PC-3 (cell line): ENCODE results near the gene LRRC57. TPM values are rescaled to one million over a fixed set of nuclear protein-coding genes. Genes with fewer than 3 reads are reported as not detected.
A peak's percentile ranks its signal among the peaks of the same experiment; 100 is the strongest.
"Not testable (repeated sequence)": the region's sequence is repeated elsewhere in the genome, so short reads cannot be mapped to it uniquely, and the experiment has no call there.

Source experiments
- ATAC-seq: fragments of 200-7000 bp; cut with Tn5 transposase; 2 replicates; pipeline ENCODE4 v1.9.1; 2020; ENCODE audit warnings: mild to moderate bottlenecking, moderate library complexity
- BruUV-seq: library from RNA; stranded (reverse); fragments of 400-500 nt; replicated peaks from 2 replicates; lab custom pipeline; 2021; lab: Mats Ljungman, UMichigan
- CTCF ChIA-PET: fragments of 300-600 bp; sonication (Branson Sonifier 250); formaldehyde crosslinking; loops from one replicate; lab custom pipeline; 2022; ENCODE audit warnings: antibody characterized with exemption; lab: Charles Lee
- POLR2A ChIA-PET: fragments of 300-600 bp; sonication (Branson Sonifier 250); formaldehyde crosslinking; loops from one replicate; lab custom pipeline; 2022; ENCODE audit warnings: antibody characterized with exemption; ENCODE audit not compliant: unreplicated experiment; lab: Charles Lee
- DNase-seq: peaks from one replicate; pipeline ENCODE4 v3.0.0-alpha.2; 2015
- H2AFZ ChIP-seq: fragments of 300-600 bp; sonication (generic); 2 replicates; pipeline ENCODE4 v1.6.0; 2016; ENCODE audit warnings: antibody characterized with exemption, low read length
- H3F3A ChIP-seq: fragments of 300-600 bp; sonication (generic); one replicate; pipeline ENCODE4 v1.6.0; 2017; ENCODE audit warnings: antibody characterized with exemption, low read length, control low read depth, mild to moderate bottlenecking; ENCODE audit not compliant: unreplicated experiment
- H3K27ac ChIP-seq: fragments of 300-600 bp; sonication (generic); 2 replicates; pipeline ENCODE4 v1.5.1; 2016; ENCODE audit warnings: mild to moderate bottlenecking, low read length
- H3K27me3 ChIP-seq: fragments of 300-600 bp; sonication (generic); 2 replicates; pipeline ENCODE4 v1.6.1; 2016; ENCODE audit warnings: low read length, mixed read lengths
- H3K36me3 ChIP-seq: fragments of 300-600 bp; sonication (generic); 2 replicates; pipeline ENCODE4 v1.6.1; 2016; ENCODE audit warnings: low read depth, mixed run types, low read length, mixed read lengths
- H3K4me1 ChIP-seq: fragments of 300-600 bp; sonication (generic); 2 replicates; pipeline ENCODE4 v1.5.1; 2016; ENCODE audit warnings: low read length; ENCODE audit not compliant: insufficient read depth
- H3K4me2 ChIP-seq: fragments of 300-600 bp; sonication (generic); 2 replicates; pipeline ENCODE4 v1.6.0; 2016; ENCODE audit warnings: low read length
- H3K4me3 ChIP-seq: fragments of 300-600 bp; sonication (generic); 2 replicates; pipeline ENCODE4 v1.5.1; 2016; ENCODE audit warnings: mild to moderate bottlenecking, low read length, mixed read lengths
- H3K79me2 ChIP-seq: fragments of 300-600 bp; sonication (generic); 2 replicates; pipeline ENCODE4 v1.6.1; 2017; ENCODE audit warnings: low read length, mixed read lengths
- H3K9ac ChIP-seq: fragments of 300-600 bp; sonication (generic); 2 replicates; pipeline ENCODE4 v1.6.0; 2016; ENCODE audit warnings: mild to moderate bottlenecking, low read length
- H3K9me2 ChIP-seq: fragments of 300-600 bp; sonication (generic); replicated peaks from 2 replicates; pipeline ENCODE4 v1.6.1; 2016; ENCODE audit warnings: mixed run types, low read length, mixed read lengths
- H3K9me3 ChIP-seq: fragments of 300-600 bp; sonication (generic); 2 replicates; pipeline ENCODE4 v1.6.1; 2016; ENCODE audit warnings: low read length, mixed read lengths
- H4K20me1 ChIP-seq: fragments of 300-600 bp; sonication (generic); 2 replicates; pipeline ENCODE4 v1.6.1; 2016; ENCODE audit warnings: low read length, mixed read lengths
- EZH2 ChIP-seq: fragments of 300-600 bp; sonication (generic); IDR thresholded peaks from one replicate; pipeline ENCODE4 v1.6.1; 2017; ENCODE audit warnings: antibody characterized with exemption, mild to moderate bottlenecking, low read length; ENCODE audit not compliant: unreplicated experiment
- EZH2phosphoT487 ChIP-seq: fragments of 300-600 bp; sonication (generic); IDR thresholded peaks from 2 replicates; pipeline ENCODE4 v1.6.1; 2018; ENCODE audit warnings: mild to moderate bottlenecking, antibody characterized with exemption, low read length, borderline replicate concordance
- intact Hi-C: fragments of 100-400 bp; cut with micrococcal nuclease; formaldehyde crosslinking; loops from 2 replicates; pipeline ENCODE4 v1.9.0; 2023
- total RNA-seq: library from RNA; depleted of rRNA; stranded (reverse); fragments of >200 nt; gene quantifications from 2 replicates; pipeline ENCODE4 v1.2.3, GENCODE V29; 2014
- TF ChIP-seq, protein P1 (sequence below): fragments of 300-600 bp; sonication (generic); conservative IDR thresholded peaks from 2 replicates; pipeline ENCODE4 v1.5.1; 2017; ENCODE audit warnings: antibody characterized with exemption, low read depth, mild to moderate bottlenecking, low read length

The LRRC57 gene
- total RNA-seq, 1 experiment from 2014 or later, result 9.1 TPM

DNA sequence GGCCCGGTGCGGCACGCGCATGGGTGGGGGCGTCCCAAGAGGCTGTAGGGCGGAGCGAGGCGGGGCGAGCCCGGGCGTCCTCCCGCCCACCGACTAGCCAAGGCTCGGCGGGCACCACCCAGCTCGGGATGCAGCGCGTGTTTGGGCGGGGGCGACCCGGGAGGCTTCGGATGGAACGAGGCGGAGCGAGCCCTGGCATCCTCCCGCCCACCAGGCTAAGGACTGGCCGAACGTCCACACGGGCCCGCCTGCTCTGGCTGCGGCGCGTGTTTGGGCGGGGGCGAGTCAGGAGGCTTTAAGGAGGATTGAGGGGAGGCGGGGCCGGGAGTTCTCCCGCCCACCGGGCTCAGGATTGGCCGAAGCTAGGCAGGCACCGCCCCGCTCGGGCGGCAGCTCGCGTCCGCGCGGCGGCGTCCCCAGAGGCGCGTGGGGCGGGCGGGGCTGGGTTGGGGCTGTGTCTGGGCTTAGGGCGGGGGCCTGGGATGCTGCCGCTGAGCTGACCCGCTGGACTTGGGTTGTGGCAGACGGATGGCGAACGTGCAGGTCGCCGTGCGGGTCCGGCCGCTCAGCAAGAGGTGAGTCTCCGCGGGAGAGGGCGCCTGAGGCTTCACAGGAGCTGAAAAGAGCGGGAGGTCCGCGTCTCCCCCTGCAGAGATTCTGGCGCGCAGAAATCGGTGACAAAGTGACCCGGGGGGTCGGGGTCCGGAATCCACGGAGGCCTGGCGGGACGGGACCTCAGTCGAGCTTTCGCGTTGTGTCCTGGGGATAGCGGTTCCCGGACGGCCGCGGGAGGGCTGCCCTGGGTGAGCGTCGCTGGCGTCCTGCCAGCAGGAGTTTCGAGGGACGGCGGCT is 26.8 kb upstream of the LRRC57 start, which contains the start of gene STARD9:
Gene STARD9, plus strand, starts transcription at position 419 of the 852 bp plus-strand sequence. Its CDS starts 110 bp downstream, at position 529.
- Histone ChIP-seq H3K36me3 (no peaks in the 10 kb centered on the region), H3K4me1 (peaks cover 18% of the 10 kb centered on the region), H3K4me2 (peak within 1 kb of the TSS; percentile 100), H3K27me3 (no peaks in the 10 kb centered on the region), H3K9me2 (no peaks in the 10 kb centered on the region), H3K79me2 (peaks cover 4% of the 10 kb centered on the region; the same call in 1 of the 2 replicates), H2AFZ (peak within 1 kb of the TSS; percentile 100), H3K9ac (peak within 1 kb of the TSS; percentile 56), H3K9me3 (no peaks in the 10 kb centered on the region), H3K4me3 (peak within 1 kb of the TSS; percentile 89), H3F3A (no peaks in the 10 kb centered on the region), H4K20me1 (no peaks in the 10 kb centered on the region), H3K27ac (no peak within 1 kb of the TSS)
- intact Hi-C loops, result no loop called here
- CTCF ChIA-PET, result interaction anchor here (0.7 to 0.8 kb wide), 2 partner anchors 16 to 491 kb away, joined by 4 to 8 read pairs; no protein-coding TSS in a partner anchor
- TF ChIP-seq, protein P1, sequence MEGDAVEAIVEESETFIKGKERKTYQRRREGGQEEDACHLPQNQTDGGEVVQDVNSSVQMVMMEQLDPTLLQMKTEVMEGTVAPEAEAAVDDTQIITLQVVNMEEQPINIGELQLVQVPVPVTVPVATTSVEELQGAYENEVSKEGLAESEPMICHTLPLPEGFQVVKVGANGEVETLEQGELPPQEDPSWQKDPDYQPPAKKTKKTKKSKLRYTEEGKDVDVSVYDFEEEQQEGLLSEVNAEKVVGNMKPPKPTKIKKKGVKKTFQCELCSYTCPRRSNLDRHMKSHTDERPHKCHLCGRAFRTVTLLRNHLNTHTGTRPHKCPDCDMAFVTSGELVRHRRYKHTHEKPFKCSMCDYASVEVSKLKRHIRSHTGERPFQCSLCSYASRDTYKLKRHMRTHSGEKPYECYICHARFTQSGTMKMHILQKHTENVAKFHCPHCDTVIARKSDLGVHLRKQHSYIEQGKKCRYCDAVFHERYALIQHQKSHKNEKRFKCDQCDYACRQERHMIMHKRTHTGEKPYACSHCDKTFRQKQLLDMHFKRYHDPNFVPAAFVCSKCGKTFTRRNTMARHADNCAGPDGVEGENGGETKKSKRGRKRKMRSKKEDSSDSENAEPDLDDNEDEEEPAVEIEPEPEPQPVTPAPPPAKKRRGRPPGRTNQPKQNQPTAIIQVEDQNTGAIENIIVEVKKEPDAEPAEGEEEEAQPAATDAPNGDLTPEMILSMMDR, result no peak
- no peak for TF ChIP-seq EZH2
- no peak for TF ChIP-seq EZH2phosphoT487
- peak; percentile 95 for ATAC-seq
- POLR2A ChIA-PET, result interaction anchor here (0.6 to 1.2 kb wide), 2 partner anchors 27 to 85 kb away, joined by 8 to 16 read pairs; partner anchors contain the start of gene ZNF106
- BruUV-seq, result no TSS peak
- peak; percentile 98 for DNase-seq

DNA sequence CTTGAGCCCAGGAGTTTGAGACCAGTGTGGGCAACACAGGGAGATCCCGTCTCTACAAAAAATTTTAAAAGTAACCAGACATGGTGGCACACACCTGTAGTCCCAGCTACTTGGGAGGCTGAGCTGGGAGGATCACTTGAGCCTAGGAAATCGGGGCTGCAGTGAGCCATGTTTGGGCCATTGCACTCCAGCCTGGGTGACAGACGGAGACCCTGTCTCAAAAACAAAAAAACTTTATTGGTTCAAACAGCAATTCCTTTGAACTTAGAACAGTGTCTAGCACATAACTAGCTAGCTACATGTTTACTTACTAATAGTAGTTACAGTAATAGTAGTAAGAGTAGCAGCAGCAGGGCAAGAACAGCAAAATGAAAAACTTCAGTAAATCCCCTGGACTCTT is 10.1 kb upstream of the LRRC57 start:
- Histone ChIP-seq H3K9me2 (no peaks in the 10 kb centered on the region), H3K36me3 (peaks cover 40% of the 10 kb centered on the region), H2AFZ (no peak overlapping the region), H3K9me3 (no peaks in the 10 kb centered on the region), H3F3A (no peaks in the 10 kb centered on the region), H3K27me3 (no peaks in the 10 kb centered on the region), H3K27ac (no peak overlapping the region), H3K4me3 (no peak overlapping the region), H3K79me2 (peaks cover 26% of the 10 kb centered on the region), H3K4me2 (no peak overlapping the region), H4K20me1 (peaks cover 3% of the 10 kb centered on the region; the same call in 1 of the 2 replicates), H3K4me1 (no peaks in the 10 kb centered on the region), H3K9ac (no peak overlapping the region)
- no TSS peak for BruUV-seq
- intact Hi-C loops, result no loop called here
- DNase-seq (no peak), ATAC-seq (no peak)
- POLR2A ChIA-PET, result no interaction called here
- CTCF ChIA-PET, result no interaction called here
- TF ChIP-seq EZH2 (no peak), EZH2phosphoT487 (no peak)
- TF ChIP-seq, protein P1, result no peak

DNA sequence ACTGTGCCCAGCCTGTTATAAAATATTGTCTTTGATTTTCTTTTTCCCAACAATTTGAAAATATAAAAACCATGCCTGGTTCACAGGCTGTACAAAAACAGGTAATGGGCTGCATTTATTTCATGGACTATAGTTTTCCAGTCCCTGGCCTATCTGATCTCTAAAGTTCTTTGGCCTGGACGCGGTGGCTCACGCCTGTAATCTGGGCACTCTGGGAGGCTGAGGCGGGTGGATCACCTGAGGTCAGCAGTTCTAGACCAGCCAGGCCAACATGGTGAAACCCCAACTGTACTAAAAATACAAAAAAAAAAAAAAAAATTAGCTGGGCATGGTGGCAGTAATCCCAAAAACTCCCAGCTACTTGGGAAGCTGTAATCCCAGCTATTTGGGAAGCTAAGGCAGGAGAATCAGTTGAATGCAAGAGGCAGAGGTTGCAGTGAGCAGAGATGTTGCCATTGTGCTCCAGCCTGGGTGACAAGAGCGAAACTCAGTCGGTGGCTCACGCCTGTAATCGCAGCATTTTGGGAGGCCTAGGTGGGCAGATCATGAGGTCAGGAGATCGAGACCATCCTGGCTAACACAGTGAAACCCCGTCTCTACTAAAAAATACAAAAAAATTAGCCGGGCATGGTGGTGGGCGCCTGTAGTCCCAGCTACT is 8.1 kb upstream of the LRRC57 start:
- CTCF ChIA-PET, H3K9ac ChIP-seq, H2AFZ ChIP-seq, H3K4me1 ChIP-seq, intact Hi-C loops, ATAC-seq, H3K27ac ChIP-seq, H3K4me3 ChIP-seq, H3K9me2 ChIP-seq, H3K27me3 ChIP-seq, POLR2A ChIA-PET, H4K20me1 ChIP-seq, H3F3A ChIP-seq, DNase-seq, BruUV-seq, H3K4me2 ChIP-seq, H3K9me3 ChIP-seq: not testable (repeated sequence)
- Histone ChIP-seq H3K79me2 (peaks cover 46% of the 10 kb centered on the region), H3K36me3 (peaks cover 27% of the 10 kb centered on the region)
